Hippocampal formation (tissue), 2 donors: Measurements from ENCODE around the gene MRO.
A peak's percentile ranks its signal among the peaks of the same experiment; 100 is the strongest.
"Not testable (repeated sequence)": the region's sequence is repeated elsewhere in the genome, so short reads cannot be mapped to it uniquely, and the experiment has no call there.

Experiments used
- DNase-seq, 2 donors: peaks; one replicate each; lab custom pipeline; 2025; lab: John Stamatoyannopoulos, UW

Gene MRO

DNA sequence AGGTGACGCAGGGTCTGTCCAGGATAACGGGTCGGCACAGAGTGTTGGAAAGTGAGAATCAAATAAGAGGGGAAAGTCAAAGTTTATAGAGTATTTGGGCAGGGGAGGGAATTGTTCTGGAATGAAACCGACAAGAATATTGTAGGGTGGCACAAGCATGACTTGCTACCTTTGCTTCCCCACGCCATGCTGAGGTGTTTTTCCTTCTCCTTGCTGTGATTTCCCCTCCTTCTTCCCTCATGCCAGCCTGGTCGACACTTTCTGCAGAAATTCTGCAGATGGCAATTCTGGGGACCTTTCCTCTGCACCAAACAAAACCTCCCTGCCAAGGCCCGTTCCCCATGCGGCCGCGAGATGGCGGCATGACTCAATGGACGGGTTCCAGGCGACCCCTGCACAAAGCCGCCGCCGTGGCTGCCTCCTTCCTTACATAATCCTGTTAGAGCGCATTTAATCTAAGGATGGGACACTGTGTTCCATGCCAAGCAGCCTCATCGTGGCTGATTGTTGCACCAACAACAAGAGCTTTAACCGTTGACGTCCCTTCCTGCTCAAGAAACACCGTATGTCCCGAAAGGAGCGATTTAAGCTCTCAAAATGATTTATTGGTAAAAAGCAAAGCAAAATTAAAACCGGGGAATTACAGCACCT, at the start of gene MRO:
TSS of gene MRO (minus strand) at position 289 of the 651 bp plus-strand sequence. CDS start 10,616 bp downstream, outside the sequence.
- peak; percentile 81 to 82 for DNase-seq

DNA sequence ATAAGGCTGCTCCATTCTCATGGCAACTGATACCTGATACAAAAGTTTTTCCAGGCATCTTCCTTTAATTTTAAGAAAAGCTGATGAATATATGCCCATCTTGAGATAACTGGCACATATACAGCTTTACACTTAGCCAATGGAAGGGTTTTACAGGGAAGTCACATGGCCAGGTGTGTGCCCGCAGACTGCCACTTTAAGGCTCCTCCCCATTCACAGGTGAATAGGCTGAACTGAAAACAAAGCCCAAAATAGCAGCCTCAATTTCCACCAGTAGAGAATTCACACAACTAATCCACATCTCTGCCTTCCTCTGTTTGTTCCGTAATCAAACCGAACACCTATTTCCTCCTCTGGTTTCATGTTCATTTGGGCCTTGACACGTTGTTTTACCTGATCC, 49.3 kb upstream of the MRO start:
- no peak for DNase-seq

DNA sequence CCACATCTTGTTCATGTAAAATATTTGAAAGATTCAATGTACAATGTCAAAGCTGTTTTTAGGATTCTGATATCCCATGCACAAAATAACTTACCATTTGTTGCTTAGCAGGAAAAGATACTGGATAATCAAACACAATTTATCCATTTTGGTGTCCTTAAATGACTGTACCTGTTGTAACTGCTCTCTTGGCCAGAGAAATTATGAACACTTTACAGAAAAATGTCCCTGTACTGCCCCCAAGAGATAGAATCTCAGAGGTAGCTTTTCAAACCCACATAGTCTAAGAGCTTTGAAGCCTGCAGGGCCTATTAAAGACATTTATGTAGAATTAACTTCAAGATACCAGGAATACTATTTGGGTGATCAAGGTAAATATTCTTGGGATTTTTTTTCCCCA, 46.9 kb upstream of the MRO start:
- peak in 1 of 2 donors; percentile 43 for DNase-seq

DNA sequence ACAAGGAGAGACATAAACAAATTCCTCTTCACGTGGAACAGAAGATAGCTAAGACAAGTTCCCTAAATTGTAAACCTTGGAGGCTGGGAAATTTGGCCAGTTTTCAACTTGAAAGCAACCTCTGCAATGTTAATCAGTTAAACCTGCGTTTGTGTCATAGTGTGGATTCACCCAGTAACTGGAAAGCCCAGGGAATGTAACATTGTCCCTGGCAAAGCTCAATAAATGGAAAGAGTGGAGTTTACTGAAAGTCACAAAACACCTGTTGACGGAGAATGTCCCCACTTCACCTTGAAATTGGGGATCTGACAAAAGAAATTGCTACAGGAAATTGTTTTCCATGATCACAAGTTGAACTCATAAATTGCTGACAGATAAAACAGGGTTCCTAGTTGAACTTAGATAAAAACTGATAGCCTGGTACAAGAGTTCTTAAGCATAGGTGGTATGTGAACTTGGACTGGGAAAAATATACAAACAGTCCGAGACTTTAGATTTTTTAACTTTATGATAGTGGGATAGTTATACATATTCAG, 44.1 kb upstream of the MRO start:
- DNase-seq = no peak

DNA sequence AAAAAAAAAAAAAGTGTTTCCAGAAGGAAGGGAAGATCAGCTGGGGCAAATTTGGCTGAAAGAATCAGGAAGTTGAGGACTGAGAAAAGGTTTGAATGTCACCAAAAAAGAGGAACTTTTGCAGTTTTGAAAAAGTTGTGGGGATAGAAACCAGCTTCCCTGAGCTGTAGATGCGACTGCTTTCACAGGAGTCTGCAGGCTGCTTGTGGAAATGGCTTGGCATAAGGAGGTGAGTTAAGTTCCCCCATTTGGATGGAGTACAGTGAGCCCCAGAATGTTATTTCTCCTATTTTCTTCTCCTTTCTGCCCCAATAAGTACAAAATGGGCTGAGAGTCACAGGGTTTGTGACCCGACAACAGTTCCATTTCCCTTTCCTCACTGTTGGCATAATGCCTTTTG, 42.6 kb upstream of the MRO start:
- no peak for DNase-seq

DNA sequence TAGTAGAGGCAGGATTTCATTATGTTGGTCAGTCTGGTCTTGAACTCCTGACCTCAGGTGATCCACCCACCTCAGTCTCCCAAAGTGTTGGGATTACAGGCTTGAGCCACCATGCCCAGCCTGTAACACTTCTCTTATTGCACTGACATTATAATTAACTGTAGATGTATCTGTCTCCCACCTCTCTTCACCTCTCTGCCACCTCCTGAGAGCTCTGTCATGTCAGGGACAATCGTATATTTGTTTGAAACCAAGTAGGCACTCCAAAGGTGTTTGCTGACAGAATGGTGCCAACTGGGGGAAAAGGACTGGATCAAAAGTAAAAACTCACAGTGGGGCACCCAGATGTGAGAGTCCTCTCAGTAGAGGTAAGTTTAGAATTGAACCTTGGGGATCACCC, 41.8 kb upstream of the MRO start:
- DNase-seq = no peak

DNA sequence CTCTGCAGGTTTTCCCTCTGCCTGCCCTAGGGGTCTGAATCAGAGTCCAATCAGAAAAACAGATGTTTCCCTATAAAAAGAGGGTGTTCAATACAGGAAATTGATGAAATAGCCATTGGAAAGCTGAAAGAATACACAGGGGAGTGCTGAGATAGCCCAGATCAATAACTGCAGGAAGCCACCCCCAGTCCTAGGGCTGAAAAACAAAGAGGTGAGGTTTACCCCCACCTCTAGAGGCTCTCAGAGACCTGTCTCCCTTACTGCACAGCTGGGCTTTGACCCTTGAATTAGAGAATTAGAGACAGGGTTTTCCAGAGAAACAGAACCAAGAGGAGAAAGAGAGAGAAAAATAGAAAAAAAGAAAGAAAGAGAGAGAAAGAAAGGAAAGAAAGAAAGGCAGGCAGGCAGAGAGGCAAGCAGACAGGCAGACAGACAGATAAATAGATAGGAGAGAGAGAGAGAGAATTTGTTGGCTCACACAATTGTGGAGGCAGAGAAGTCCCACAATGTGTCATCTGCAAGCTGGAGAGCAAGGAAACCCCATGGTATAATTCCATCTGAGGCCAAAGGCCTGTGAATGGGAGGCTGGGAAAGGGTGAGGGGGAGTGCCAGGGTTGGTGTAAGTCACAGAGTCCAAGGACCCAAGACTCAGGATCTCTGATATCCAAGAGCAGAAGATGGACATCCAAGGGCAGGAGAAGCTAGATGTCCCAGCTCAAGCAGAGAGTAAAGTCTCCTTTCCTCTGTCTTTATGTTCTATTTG, 40.2 kb upstream of the MRO start:
- DNase-seq = no peak

DNA sequence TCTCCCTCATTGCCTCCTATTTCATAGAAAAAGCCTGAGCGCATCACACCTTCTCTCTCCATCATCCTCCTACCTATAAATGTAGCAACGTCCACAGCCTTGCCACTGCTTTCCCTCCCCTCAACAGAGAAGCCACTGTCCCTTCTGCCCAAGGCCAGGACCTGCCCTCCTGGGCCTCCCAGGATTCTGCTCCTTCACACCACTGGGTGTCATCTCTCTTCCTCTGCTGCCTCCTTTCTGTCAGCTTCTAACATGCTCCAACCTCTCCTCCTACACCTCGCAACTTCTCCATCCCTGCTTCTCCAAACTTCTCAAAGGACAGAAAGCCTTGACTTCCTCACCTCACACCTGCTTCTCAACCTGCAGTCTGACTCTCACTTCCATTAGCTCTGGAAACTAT, 37.9 kb upstream of the MRO start:
- no peak for DNase-seq

DNA sequence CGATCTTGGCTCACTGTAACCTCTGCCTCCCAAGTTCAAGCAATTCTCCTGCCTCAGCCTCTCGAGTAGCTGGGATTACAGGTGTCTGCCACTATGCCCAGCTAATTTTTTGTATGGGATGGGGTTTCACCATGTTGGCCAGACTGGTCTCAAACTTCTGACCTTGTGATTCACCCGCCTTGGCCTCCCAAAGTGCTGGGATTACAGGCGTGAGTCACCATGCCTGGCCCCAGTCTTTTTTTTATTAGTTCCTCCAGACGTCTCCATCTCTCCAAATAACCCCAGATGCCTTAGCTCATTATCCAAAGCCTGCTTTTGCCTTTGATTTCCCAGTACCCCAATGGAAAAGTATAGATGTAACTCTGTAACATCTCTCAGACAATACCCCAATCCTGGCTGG, 37.4 kb upstream of the MRO start:
- not testable (repeated sequence) for DNase-seq

DNA sequence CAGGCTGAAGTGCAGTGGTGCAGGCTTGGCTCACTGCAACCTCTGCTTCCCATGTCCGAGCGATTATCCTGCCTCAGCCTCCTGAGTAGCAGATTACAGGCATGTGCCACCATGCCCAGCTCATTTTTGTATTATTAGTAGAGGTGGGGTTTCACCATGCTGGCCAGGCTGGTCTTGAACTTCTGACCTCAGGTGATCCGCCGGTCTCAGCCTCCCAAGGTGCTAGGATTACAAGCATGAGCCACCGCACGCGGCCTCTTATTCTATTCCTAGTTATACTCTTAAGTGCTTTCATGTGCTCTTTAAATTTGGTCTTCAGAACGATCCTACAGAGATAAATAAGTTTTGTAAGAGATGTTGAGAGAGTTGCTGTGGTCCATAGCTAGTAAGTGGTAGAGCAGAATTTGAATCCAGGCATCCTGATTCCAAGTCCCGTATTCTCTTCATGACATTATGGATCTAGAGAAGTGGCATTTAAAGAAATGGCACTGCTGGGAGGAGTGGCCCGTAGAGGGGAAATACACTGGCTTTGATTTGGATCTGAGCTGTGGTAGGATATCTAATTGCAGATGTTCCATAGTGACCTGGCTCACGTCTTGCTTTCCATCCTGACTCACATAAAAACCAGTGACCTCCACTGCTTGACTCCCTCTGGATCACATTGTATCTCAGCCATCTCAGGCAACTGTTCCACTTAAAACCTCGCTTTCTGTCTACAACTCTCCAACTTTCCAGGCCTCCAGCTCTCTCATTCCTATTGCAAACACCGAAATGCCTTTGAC, 36.4 kb upstream of the MRO start:
- DNase-seq = no peak

DNA sequence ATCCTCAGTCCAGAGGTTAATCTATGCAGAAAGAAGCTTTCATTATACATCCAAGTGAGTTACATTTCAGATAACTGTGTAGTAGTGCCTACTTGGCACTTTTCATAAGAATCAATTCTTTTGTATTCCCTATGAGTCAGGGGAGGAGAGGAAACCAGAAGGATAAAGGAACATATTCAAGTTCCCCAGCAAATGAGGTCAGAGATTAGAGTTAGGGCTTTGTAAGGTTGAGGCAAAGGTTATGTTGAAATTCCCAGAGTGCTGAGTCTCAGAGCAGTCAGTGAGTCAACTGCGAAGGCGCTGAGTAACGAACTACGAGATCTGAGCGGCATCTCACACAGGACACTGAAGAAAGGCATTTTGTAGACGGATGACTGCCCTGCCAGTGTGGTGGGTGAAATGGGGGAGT, 34.1 kb upstream of the MRO start:
- no peak for DNase-seq

DNA sequence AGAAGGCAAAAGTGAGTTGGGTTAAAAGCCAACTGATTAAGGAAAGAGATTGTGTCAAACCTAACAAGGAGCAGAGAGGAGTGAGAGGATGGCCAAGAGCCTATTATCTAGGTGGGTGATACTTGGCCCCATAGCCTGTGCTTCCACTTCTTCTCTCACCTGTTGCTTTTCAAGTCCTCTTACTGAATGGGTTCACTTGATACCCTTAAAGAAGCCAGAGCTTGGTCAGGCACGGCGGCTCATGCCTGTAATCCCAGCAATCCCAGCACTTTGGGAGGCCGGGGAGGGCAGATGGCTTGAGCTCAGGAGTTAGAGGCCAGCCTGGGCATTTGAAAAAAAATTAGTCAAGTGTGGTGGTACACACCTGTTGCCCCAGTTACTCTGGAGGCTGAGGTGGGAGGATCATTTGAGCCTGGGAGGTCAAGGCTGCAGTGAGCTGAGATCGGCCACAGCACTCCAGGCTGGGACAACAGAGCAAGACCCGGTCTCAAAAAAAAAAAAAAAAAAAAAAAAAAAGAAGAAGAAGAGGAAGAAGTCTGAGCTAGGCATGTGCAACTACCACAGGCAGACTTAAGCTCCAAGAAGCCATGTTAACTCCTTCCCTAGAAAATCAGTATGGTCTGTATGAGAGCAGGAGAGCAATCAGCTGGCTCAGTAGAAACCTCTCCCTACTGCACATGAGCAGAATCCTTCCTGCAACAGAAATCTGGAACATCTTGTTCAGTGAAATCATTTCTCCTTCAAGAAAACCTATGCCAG, 30.7 kb upstream of the MRO start:
- no peak for DNase-seq

DNA sequence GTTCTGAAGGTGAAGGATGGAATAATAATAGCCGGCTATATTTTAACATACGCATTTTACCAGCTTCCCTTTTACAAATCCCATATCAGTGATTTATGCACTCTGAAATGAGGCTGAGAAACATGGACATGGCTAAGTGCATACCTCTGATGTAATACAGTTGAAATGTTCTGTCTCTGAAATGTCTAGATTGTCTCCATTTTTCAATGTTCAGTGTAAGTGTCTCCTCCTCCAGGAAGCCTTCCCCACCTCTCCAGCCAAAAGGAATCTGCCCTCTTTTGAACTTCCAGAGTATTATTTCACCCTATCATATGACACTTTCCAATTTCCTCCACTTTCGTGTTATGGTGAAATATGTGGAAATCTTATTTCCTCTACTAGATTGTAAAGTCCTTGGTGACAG, 29.6 kb upstream of the MRO start:
- DNase-seq = no peak

DNA sequence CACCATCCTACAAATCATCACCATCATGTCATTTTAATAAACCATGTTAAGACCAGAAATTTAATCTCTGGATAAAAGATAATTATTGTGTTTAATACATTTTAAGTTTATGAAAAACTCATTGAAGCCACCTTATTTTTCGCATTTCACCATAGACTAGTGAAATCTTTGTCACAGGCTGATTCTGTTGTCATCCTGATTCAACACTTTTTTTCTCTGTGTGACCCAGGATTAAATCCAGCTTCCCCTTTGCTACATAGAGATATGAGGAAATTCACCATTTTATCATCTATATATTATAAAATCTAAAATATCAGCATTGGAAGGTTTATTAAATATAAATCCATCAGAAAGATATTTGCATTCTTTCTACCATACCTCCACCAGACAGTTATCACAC, 29.2 kb upstream of the MRO start:
- no peak for DNase-seq

DNA sequence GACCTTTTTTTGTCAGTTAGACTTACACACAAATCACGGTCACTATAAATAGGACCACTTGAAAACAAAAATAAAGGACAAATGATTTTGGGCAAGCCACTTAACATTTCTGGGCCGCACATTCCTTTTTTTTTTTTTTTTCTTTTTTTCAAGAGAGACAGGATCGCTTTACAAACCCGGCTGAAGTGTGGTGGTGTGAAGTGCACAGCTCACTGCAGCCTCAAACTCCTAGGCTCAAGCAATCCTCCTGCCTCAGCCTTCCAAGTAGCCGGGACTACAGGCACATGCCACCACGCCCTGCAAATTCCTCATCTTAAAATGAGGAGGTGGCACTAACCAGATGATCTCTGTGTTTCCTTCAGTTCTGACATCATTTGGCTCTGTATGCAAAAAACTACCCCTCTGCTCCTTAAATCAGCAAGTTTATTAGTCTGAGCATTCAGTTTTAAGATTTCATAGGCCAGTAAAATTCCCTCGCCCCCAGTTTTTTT, 28.3 kb upstream of the MRO start:
- no peak for DNase-seq

DNA sequence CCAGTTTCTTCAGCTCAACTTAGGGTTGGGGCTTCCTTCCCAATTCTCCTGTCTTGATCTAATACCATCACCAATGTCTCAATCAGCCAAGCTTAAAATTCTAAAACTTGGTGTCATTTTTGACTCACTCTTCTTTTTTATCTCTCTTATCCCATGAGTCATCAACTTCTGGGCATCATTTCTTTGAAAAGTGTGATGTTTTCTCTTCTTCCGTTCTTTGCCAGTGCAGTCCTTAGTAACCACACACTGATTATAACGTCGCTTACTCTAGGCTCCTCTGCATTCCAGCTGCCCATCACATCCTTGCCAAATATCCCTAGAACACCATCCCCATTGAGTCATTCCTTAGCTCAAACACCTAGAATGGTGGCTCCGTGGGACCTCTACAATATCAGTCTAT, 27.4 kb upstream of the MRO start:
- DNase-seq = no peak

DNA sequence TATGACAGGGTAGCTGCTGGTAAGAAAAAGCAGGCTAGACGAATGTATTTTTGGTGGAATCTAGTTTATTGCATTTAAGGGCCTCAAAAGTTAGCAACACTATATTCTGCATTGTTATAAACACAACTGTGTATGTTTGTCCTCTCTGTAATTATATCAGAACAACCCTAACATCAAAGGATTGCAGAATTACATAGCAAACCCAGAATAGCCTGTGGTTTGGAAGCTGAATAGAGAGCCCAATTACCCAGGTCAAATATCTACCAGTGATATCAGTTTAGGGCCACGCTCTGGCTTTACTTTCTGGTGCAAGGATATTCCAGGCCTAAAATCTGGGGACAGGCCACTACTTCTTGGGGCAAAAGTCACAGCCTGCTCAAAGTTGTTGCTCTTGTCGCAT, 25.1 kb upstream of the MRO start:
- DNase-seq = no peak

DNA sequence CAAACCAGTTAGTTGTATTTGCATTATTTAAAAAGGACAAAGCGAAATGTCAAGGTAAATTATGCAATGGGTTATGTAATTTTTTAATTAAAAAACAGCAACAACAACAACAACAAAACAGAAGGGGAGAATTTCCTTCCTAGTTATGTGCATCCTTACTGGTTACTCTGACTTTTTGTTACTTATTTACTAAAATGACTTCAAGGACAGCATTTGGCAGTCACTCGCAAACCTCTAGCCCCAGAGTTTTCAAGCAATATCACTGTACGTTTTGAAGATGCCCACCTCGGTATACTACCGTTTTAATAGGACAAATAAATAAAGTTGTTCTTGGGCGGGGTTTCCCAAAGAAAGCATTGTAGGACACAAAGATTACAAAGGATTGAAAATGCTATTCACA, 24.7 kb upstream of the MRO start:
- no peak for DNase-seq

DNA sequence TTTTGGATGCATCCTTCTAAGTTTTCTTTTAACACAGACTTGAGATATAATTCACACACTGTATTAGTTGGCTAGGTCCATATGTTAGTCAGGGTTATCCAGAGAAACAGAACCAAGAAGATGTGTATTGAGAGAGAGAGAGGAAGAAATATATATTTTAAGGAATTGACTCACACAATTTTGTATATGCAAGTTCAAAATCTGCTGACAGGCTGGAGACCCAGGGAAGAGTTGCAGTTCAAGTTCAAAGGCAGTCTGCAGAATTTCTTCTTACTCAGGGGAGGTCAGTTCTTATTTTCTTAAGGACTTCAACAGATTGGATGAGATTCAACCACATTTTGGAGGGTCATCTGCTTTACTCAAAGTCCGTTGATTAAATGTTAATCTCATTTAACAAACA, 23.0 kb upstream of the MRO start:
- DNase-seq = no peak

DNA sequence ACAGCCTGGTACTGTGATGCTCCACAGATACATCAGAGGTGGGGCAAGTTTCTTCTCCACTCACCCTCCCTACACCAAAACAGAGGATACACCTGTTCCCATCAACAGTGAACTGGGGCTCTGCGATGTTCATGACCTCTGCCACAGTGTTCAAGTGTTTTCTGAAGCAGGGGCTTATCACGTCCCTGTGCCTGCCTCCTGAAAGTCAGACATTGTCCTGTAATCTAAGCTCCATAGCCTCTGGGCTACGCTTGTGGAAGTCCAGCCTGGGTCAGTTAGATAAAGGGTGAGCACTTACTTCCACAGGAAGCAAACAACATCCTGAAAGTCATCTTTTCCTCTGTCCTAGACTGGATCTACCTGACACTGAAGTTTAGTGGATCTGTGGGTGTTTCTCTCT, 20.2 kb upstream of the MRO start:
- DNase-seq = no peak

DNA sequence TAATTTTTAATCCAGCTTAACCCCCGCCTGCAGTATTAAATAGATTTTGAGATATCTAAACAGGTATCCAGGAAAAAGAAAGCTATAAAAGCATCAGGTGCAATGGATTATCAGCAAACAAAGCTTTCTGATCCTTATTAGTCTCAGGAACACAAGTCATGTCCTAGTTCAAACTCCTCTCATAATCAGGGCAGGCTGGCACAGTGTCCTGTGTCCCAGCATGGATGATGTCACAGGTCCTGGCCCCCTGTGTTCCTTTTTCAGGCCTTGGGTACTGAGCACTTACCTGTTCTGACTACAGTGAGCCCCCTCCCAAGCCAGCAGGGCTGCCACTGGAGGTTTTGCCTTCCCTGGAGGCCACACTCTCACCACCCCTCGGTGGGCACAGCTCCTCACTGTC, 19.5 kb upstream of the MRO start:
- no peak for DNase-seq

DNA sequence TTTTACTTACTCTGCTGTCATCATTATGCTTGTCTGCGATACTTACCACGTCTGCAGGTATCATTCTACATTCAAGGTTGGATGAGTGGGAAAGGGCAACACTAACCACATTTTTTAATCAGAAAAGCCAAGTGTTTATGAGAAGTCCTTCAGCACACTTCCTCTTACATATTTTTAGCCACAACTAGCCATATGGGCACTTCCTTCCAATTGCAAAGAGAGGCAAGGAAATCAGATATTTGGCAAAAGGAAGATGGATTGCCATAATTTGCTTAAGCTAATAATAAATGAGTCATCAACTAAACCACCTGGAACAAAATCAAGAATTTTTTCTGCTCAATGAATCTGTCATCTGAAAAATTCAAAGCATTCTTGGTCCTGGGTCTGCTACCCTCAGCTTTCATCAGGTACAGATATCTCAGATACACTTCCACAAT, 16.7 kb upstream of the MRO start:
- DNase-seq = no peak
